ENCODE data around the gene SLC26A11.

Gene SLC26A11

DNA sequence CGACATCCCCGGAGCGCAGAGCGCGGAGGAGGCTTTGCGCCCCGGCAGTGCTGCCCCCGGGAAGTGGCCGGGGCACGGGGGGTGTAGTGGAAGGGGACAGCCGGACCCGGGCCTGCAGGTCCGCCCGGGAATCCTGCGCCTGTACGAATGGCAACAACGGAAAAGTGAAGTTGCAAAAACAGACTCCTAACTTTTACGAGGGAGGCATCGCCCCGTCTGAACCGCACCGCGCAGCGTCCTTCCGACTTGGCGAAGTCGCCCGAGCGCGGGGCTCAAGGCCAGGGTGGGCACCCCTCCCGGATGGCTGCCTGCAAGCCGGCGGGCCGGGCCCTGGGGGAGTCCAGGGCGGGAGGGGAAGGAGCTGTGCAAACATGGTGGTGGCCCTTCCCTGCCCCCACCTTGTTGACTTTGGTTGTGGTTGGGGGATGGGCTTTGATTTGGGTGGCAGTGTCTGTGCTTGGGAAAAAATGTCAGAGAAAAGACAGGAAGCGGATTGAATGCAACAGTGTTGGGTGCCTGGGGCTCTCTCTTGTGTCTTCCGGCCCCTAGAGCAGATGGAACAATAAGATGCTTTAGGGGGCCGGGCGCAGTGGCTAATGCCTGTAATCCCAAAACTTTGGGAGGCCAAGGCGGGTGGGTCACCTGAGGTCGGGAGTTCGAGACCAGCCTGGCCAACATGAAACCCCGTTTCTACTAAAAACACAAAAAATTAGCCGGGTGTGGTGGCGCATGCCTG is 41.1 kb downstream of the SLC26A11 start:
- Histone ChIP-seq H3K4me3 (ENCODE audit: low read length) (peak overlapping the region; percentile 71), H3K36me3 (ENCODE audit: control insufficient read depth, low read length) (no peaks in the 10 kb centered on the region), H3K27me3 (ENCODE audit: control insufficient read depth, low read length) (peaks cover 69% of the 10 kb centered on the region), H3K4me1 (ENCODE audit: control insufficient read depth, low read length) (peaks cover 32% of the 10 kb centered on the region), H3K27ac (ENCODE audit: low read depth, low read length) (no peak overlapping the region), H3K79me2 (ENCODE audit: control insufficient read depth, low read length) (no peaks in the 10 kb centered on the region), H3F3A (ENCODE audit: control insufficient read depth, insufficient read depth) (peaks cover 24% of the 10 kb centered on the region), H3K9me2 (replicated peaks; ENCODE audit: control insufficient read depth, low read length) (no peaks in the 10 kb centered on the region), H3K9me3 (ENCODE audit: control insufficient read depth, insufficient read depth, low read length) (no peaks in the 10 kb centered on the region), H3K4me2 (ENCODE audit: low read length) (peak overlapping the region; percentile 88), H4K20me1 (ENCODE audit: control insufficient read depth, insufficient read depth, low read depth, low read length) (peaks cover 4% of the 10 kb centered on the region; the same call in 1 of the 2 replicates)
- no peak; the same call in 1 of the 2 replicates for TF ChIP-seq EZH2phosphoT487 (IDR thresholded peaks at IDR 0.05; ENCODE audit: borderline replicate concordance, low read length)

DNA sequence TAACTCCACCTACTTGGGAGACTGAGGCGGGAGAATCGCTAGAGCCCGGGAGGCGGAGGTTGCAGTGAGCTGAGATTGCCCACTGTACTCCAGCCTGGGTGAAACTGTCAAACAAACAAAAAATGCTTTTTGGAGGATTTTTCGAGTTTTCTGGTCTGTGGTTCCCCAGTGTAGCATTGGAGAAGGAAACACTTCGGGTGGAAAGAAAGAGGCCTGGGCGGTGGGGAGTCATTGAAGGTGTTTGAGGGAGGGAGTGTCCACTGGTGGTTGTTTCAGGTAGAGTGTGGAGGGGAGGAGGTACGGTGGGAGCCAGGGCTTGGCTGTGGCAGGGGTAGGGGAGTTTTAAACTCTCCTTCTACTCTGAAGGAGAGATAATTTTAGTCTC is 41.7 kb downstream of the SLC26A11 start:
- H3K27ac ChIP-seq (ENCODE audit: low read depth, low read length), result no peak overlapping the region
- peak overlapping the region; percentile 88 for H3K4me2 ChIP-seq (ENCODE audit: low read length)
- peaks cover 24% of the 10 kb centered on the region for H3F3A ChIP-seq (ENCODE audit: control insufficient read depth, insufficient read depth)
- H3K9me3 ChIP-seq (ENCODE audit: control insufficient read depth, insufficient read depth, low read length), result no peaks in the 10 kb centered on the region
- peak overlapping the region; percentile 71 for H3K4me3 ChIP-seq (ENCODE audit: low read length)
- H3K79me2 ChIP-seq (ENCODE audit: control insufficient read depth, low read length), result no peaks in the 10 kb centered on the region
- H3K4me1 ChIP-seq (ENCODE audit: control insufficient read depth, low read length), result peaks cover 32% of the 10 kb centered on the region
- no peaks in the 10 kb centered on the region for H3K36me3 ChIP-seq (ENCODE audit: control insufficient read depth, low read length)
- no peak for TF ChIP-seq EZH2phosphoT487 (IDR thresholded peaks at IDR 0.05; ENCODE audit: borderline replicate concordance, low read length)
- TF ChIP-seq, protein P1, sequence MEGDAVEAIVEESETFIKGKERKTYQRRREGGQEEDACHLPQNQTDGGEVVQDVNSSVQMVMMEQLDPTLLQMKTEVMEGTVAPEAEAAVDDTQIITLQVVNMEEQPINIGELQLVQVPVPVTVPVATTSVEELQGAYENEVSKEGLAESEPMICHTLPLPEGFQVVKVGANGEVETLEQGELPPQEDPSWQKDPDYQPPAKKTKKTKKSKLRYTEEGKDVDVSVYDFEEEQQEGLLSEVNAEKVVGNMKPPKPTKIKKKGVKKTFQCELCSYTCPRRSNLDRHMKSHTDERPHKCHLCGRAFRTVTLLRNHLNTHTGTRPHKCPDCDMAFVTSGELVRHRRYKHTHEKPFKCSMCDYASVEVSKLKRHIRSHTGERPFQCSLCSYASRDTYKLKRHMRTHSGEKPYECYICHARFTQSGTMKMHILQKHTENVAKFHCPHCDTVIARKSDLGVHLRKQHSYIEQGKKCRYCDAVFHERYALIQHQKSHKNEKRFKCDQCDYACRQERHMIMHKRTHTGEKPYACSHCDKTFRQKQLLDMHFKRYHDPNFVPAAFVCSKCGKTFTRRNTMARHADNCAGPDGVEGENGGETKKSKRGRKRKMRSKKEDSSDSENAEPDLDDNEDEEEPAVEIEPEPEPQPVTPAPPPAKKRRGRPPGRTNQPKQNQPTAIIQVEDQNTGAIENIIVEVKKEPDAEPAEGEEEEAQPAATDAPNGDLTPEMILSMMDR (IDR thresholded peaks at IDR 0.05; ENCODE audit: low read depth, low read length, poor library complexity, severe bottlenecking), result no peak
- peaks cover 69% of the 10 kb centered on the region for H3K27me3 ChIP-seq (ENCODE audit: control insufficient read depth, low read length)
- no peaks in the 10 kb centered on the region for H3K9me2 ChIP-seq (replicated peaks; ENCODE audit: control insufficient read depth, low read length)
- H4K20me1 ChIP-seq (ENCODE audit: control insufficient read depth, insufficient read depth, low read depth, low read length), result peaks cover 4% of the 10 kb centered on the region; the same call in 1 of the 2 replicates

DNA sequence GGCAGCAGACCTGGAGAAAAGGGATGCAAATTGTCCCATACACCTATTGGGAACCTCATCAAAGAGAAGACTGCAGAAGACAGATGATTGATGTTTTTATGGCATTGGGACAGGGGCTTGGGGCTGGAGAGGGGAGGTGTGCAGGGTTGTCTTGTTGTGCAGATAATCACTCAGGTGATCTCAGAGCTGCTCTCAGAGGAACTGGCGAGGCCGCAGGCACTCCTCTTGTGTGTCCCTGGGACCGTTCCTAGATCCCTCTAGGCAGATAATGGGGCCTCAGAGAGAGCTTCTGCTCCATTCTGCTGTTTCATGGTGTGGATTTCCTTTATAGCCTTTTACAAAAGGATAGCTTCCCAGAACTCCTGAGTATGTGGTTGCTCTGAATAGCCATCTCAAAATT is 42.1 kb downstream of the SLC26A11 start:
- Histone ChIP-seq H3K4me1 (ENCODE audit: control insufficient read depth, low read length) (peaks cover 32% of the 10 kb centered on the region), H3K36me3 (ENCODE audit: control insufficient read depth, low read length) (no peaks in the 10 kb centered on the region), H3K4me3 (ENCODE audit: low read length) (no peak overlapping the region), H3K27ac (ENCODE audit: low read depth, low read length) (no peak overlapping the region), H3K27me3 (ENCODE audit: control insufficient read depth, low read length) (peaks cover 69% of the 10 kb centered on the region), H3F3A (ENCODE audit: control insufficient read depth, insufficient read depth) (peaks cover 24% of the 10 kb centered on the region), H3K79me2 (ENCODE audit: control insufficient read depth, low read length) (no peaks in the 10 kb centered on the region), H3K9me3 (ENCODE audit: control insufficient read depth, insufficient read depth, low read length) (no peaks in the 10 kb centered on the region), H3K9me2 (replicated peaks; ENCODE audit: control insufficient read depth, low read length) (no peaks in the 10 kb centered on the region), H3K4me2 (ENCODE audit: low read length) (no peak overlapping the region), H4K20me1 (ENCODE audit: control insufficient read depth, insufficient read depth, low read depth, low read length) (peaks cover 4% of the 10 kb centered on the region; the same call in 1 of the 2 replicates)
- no peak for TF ChIP-seq EZH2phosphoT487 (IDR thresholded peaks at IDR 0.05; ENCODE audit: borderline replicate concordance, low read length)
- TF ChIP-seq, protein P1 (IDR thresholded peaks at IDR 0.05; ENCODE audit: low read depth, low read length, poor library complexity, severe bottlenecking), result no peak

DNA sequence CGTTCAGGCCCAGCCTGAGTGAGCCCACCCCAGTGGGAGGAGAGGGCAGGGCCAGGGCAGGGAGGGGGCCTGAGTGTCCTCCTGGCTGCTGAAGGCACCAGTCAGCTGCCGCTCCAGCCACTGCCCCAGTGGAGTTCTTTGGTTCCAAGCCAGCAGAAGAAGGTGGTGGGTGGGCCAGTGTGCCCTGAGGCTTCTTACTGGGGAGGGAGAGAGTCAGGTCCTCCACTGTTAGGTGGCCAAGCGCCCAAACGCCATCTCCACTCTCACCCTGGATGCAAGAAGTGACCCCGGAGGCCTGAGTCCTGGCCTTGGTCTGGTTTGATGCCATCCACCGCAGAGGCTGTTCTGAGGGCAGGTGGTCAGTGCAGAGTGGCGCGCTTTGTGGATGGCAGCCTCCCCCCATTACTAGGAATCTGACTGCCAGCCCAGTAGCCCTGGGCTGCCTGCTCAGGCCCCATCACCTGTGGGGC is 42.6 kb downstream of the SLC26A11 start:
- peaks cover 24% of the 10 kb centered on the region for H3F3A ChIP-seq (ENCODE audit: control insufficient read depth, insufficient read depth)
- peaks cover 32% of the 10 kb centered on the region for H3K4me1 ChIP-seq (ENCODE audit: control insufficient read depth, low read length)
- no peaks in the 10 kb centered on the region for H3K79me2 ChIP-seq (ENCODE audit: control insufficient read depth, low read length)
- H3K9me2 ChIP-seq (replicated peaks; ENCODE audit: control insufficient read depth, low read length), result no peaks in the 10 kb centered on the region
- no peaks in the 10 kb centered on the region for H3K9me3 ChIP-seq (ENCODE audit: control insufficient read depth, insufficient read depth, low read length)
- peak overlapping the region; percentile 8; the same call in 1 of the 2 replicates for H3K4me3 ChIP-seq (ENCODE audit: low read length)
- TF ChIP-seq, protein P1 (IDR thresholded peaks at IDR 0.05; ENCODE audit: low read depth, low read length, poor library complexity, severe bottlenecking), result no peak
- TF ChIP-seq EZH2phosphoT487 (IDR thresholded peaks at IDR 0.05; ENCODE audit: borderline replicate concordance, low read length), result no peak
- H3K27me3 ChIP-seq (ENCODE audit: control insufficient read depth, low read length), result peaks cover 66% of the 10 kb centered on the region
- H4K20me1 ChIP-seq (ENCODE audit: control insufficient read depth, insufficient read depth, low read depth, low read length), result peaks cover 4% of the 10 kb centered on the region; the same call in 1 of the 2 replicates
- H3K36me3 ChIP-seq (ENCODE audit: control insufficient read depth, low read length), result no peaks in the 10 kb centered on the region
- no peak overlapping the region for H3K4me2 ChIP-seq (ENCODE audit: low read length)
- H3K27ac ChIP-seq (ENCODE audit: low read depth, low read length), result no peak overlapping the region

Measured in DOHH2 (cell line).